Measurements from ENCODE around the gene UBXN11. TPM values are rescaled to one million over a fixed set of nuclear protein-coding genes. Genes with fewer than 3 reads are reported as not detected.

UBXN11 gene
- total RNA-seq, 1 donor from 2014 or later, result 12.8 TPM

GRCh38 chr1:26353210-26353859 is 46.9 kb upstream of the UBXN11 start:
- Mint-ChIP-seq H3K27me3 (ENCODE audit: low read depth, unreplicated experiment) (peaks cover 14% of the 10 kb centered on the region), H3K9me3 (ENCODE audit: unreplicated experiment) (no peaks in the 10 kb centered on the region), H3K4me3 (ENCODE audit: unreplicated experiment) (no peak overlapping the region), H3K27ac (ENCODE audit: unreplicated experiment) (no peak overlapping the region), H3K4me1 (ENCODE audit: low read depth, unreplicated experiment) (peaks cover 22% of the 10 kb centered on the region), H3K36me3 (ENCODE audit: low read depth, unreplicated experiment) (no peaks in the 10 kb centered on the region)
- TF ChIP-seq CTCF (IDR thresholded peaks at IDR 0.05; ENCODE audit: insufficient read depth, low read depth, low read length), result no peak
- Histone ChIP-seq H3K36me3 (ENCODE audit: insufficient read depth, low read length) (no peaks in the 10 kb centered on the region), H3K4me1 (ENCODE audit: insufficient read depth, low read length) (peaks cover 30% of the 10 kb centered on the region), H3K4me3 (ENCODE audit: insufficient read depth, low read depth, low read length) (no peak overlapping the region), H4K20me1 (ENCODE audit: insufficient read depth, low read length) (no peaks in the 10 kb centered on the region), H3K27ac (ENCODE audit: low read depth, low read length) (no peak overlapping the region), H3K9ac (ENCODE audit: low read length) (no peak overlapping the region), H2AFZ (ENCODE audit: low read depth, low read length) (no peak overlapping the region), H3K27me3 (ENCODE audit: insufficient read depth, low read length) (no peaks in the 10 kb centered on the region), H3K9me3 (ENCODE audit: insufficient read depth, low read depth, low read length) (no peaks in the 10 kb centered on the region), H3K4me2 (ENCODE audit: low read length) (no peak overlapping the region), H3K79me2 (ENCODE audit: insufficient read depth, low read length) (no peaks in the 10 kb centered on the region)
- FAIRE-seq (no peak), DNase-seq (ENCODE audit: low read depth) (no peak)

GRCh38 chr1:26352338-26352679 is 45.9 kb upstream of the UBXN11 start:
- H3K9ac ChIP-seq (ENCODE audit: low read length), result peak overlapping the region; percentile 77
- no peak for DNase-seq (ENCODE audit: low read depth)
- Mint-ChIP-seq H3K36me3 (ENCODE audit: low read depth, unreplicated experiment) (no peaks in the 10 kb centered on the region), H3K4me3 (ENCODE audit: unreplicated experiment) (no peak overlapping the region), H3K9me3 (ENCODE audit: unreplicated experiment) (no peaks in the 10 kb centered on the region), H3K27me3 (ENCODE audit: low read depth, unreplicated experiment) (peaks cover 7% of the 10 kb centered on the region), H3K27ac (ENCODE audit: unreplicated experiment) (no peak overlapping the region), H3K4me1 (ENCODE audit: low read depth, unreplicated experiment) (peaks cover 22% of the 10 kb centered on the region)
- H3K9me3 ChIP-seq (ENCODE audit: insufficient read depth, low read depth, low read length), result no peaks in the 10 kb centered on the region
- no peak for TF ChIP-seq EZH2 (IDR thresholded peaks at IDR 0.05; ENCODE audit: insufficient read depth, low read length)
- no peak for TF ChIP-seq CTCF (IDR thresholded peaks at IDR 0.05; ENCODE audit: insufficient read depth, low read depth, low read length)
- H3K36me3 ChIP-seq (ENCODE audit: insufficient read depth, low read length), result no peaks in the 10 kb centered on the region
- H3K27ac ChIP-seq (ENCODE audit: low read depth, low read length), result peak overlapping the region; percentile 81
- H3K79me2 ChIP-seq (ENCODE audit: insufficient read depth, low read length), result no peaks in the 10 kb centered on the region
- no peak for FAIRE-seq
- H3K27me3 ChIP-seq (ENCODE audit: insufficient read depth, low read length), result no peaks in the 10 kb centered on the region
- peak overlapping the region; percentile 65 for H3K4me2 ChIP-seq (ENCODE audit: low read length)
- no peaks in the 10 kb centered on the region for H4K20me1 ChIP-seq (ENCODE audit: insufficient read depth, low read length)
- no peak overlapping the region for H2AFZ ChIP-seq (ENCODE audit: low read depth, low read length)
- no peak overlapping the region for H3K4me3 ChIP-seq (ENCODE audit: insufficient read depth, low read depth, low read length)
- H3K4me1 ChIP-seq (ENCODE audit: insufficient read depth, low read length), result peaks cover 30% of the 10 kb centered on the region

- H3K4me1 Mint-ChIP-seq (ENCODE audit: low read depth, unreplicated experiment), result peaks cover 22% of the 10 kb centered on the region
- H3K27ac ChIP-seq (ENCODE audit: low read depth, low read length), result peak overlapping the region; percentile 81
- no peaks in the 10 kb centered on the region for H4K20me1 ChIP-seq (ENCODE audit: insufficient read depth, low read length)
- H3K4me1 ChIP-seq (ENCODE audit: insufficient read depth, low read length), result peaks cover 30% of the 10 kb centered on the region
- H3K4me2 ChIP-seq (ENCODE audit: low read length), result peak overlapping the region; percentile 65
- no peak overlapping the region for H2AFZ ChIP-seq (ENCODE audit: low read depth, low read length)
- H3K36me3 ChIP-seq (ENCODE audit: insufficient read depth, low read length), result no peaks in the 10 kb centered on the region
- peak; percentile 70 for DNase-seq (ENCODE audit: low read depth)
- H3K4me3 Mint-ChIP-seq (ENCODE audit: unreplicated experiment), result peak overlapping the region; percentile 75
- no peaks in the 10 kb centered on the region for H3K79me2 ChIP-seq (ENCODE audit: insufficient read depth, low read length)
- H3K9me3 ChIP-seq (ENCODE audit: insufficient read depth, low read depth, low read length), result no peaks in the 10 kb centered on the region
- H3K4me3 ChIP-seq (ENCODE audit: insufficient read depth, low read depth, low read length), result no peak overlapping the region
- H3K27ac Mint-ChIP-seq (ENCODE audit: unreplicated experiment), result peak overlapping the region; percentile 97
- no peaks in the 10 kb centered on the region for H3K36me3 Mint-ChIP-seq (ENCODE audit: low read depth, unreplicated experiment)
- H3K27me3 ChIP-seq (ENCODE audit: insufficient read depth, low read length), result no peaks in the 10 kb centered on the region
- H3K27me3 Mint-ChIP-seq (ENCODE audit: low read depth, unreplicated experiment), result peaks cover 4% of the 10 kb centered on the region
- FAIRE-seq, result no peak
- no peaks in the 10 kb centered on the region for H3K9me3 Mint-ChIP-seq (ENCODE audit: unreplicated experiment)
- no peak for TF ChIP-seq CTCF (IDR thresholded peaks at IDR 0.05; ENCODE audit: insufficient read depth, low read depth, low read length)
- H3K9ac ChIP-seq (ENCODE audit: low read length), result peak overlapping the region; percentile 77
Observed at GRCh38 chr1:26351590-26352337, 45.3 kb upstream of the UBXN11 start.

Measured in astrocyte (in vitro differentiated cells and primary cell).